GM06990 (cell line): ENCODE results near the gene ZNF318.

Experiments
- DNase-seq: peaks from one replicate; pipeline ENCODE4 v3.0.0-alpha.2; 2011; ENCODE audit not compliant: insufficient read length; ENCODE audit errors: extremely low read depth
- H3K27me3 ChIP-seq: replicated peaks from 2 replicates; pipeline ENCODE4 v1.6.0; 2011; ENCODE audit warnings: low read length; ENCODE audit not compliant: control insufficient read depth, insufficient read depth
- H3K36me3 ChIP-seq: 2 replicates; pipeline ENCODE4 v1.5.1; 2011; ENCODE audit warnings: low read length; ENCODE audit not compliant: control insufficient read depth, insufficient read depth
- H3K4me3 ChIP-seq: replicated peaks from 2 replicates; pipeline ENCODE4 v1.5.1; 2011; ENCODE audit warnings: low read depth, mild to moderate bottlenecking, control low read depth, low read length
- TF ChIP-seq, protein P1 (sequence below): IDR thresholded peaks from 2 replicates; pipeline ENCODE4 v1.5.1; 2011; ENCODE audit warnings: low read length, control low read depth, mild to moderate bottlenecking, inconsistent platforms; ENCODE audit not compliant: insufficient read depth, poor library complexity, severe bottlenecking

Gene ZNF318

DNA sequence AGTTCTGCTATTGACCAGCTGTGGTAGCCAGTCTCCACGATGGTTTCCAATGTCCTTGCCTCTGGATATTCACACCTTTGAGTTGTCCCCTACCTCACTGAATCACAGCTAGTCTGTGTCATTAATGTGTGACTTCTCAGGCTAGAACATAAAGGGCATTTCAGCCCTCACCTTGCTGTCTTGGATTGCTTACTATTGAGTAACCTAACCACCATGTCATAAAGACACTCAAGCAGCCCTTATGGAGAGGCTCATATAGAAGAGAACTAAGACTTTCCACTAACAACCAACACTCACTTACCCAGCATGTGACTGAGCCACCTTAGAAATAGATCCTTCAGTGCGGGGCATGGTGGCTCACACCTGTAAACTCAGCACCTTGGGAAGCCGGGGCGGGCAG lies 38.8 kb upstream of the ZNF318 start:
- H3K36me3 ChIP-seq: no peaks in the 10 kb centered on the region
- TF ChIP-seq, protein P1, sequence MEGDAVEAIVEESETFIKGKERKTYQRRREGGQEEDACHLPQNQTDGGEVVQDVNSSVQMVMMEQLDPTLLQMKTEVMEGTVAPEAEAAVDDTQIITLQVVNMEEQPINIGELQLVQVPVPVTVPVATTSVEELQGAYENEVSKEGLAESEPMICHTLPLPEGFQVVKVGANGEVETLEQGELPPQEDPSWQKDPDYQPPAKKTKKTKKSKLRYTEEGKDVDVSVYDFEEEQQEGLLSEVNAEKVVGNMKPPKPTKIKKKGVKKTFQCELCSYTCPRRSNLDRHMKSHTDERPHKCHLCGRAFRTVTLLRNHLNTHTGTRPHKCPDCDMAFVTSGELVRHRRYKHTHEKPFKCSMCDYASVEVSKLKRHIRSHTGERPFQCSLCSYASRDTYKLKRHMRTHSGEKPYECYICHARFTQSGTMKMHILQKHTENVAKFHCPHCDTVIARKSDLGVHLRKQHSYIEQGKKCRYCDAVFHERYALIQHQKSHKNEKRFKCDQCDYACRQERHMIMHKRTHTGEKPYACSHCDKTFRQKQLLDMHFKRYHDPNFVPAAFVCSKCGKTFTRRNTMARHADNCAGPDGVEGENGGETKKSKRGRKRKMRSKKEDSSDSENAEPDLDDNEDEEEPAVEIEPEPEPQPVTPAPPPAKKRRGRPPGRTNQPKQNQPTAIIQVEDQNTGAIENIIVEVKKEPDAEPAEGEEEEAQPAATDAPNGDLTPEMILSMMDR: no peak
- no peak for DNase-seq

DNA sequence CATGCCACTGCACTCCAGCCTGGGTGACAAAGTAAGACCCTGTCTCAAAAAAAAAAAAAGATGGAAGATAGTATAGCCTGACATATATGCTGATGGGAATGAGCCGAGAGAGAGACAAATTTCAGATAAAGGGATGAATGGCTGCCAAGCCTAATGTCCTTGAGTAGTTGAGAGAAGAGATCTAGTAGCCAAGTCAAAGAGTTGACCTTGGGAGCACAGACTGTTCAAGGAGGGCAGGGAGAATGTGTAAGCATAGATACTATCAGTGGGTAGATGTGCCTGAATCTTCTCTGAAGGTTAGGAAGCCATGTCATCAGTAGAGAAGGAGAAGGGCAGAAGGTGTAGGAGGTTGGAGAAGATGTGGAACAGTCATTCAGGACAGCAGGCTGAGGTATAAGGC lies 37.8 kb upstream of the ZNF318 start:
- Histone ChIP-seq H3K27me3 (no peaks in the 10 kb centered on the region), H3K4me3 (no peak overlapping the region), H3K36me3 (no peaks in the 10 kb centered on the region)
- TF ChIP-seq, protein P1: no peak
- DNase-seq: no peak

More for the DNA sequence above, 38.8 kb upstream of the ZNF318 start:
- no peak overlapping the region for H3K4me3 ChIP-seq
- H3K27me3 ChIP-seq: no peaks in the 10 kb centered on the region

DNA sequence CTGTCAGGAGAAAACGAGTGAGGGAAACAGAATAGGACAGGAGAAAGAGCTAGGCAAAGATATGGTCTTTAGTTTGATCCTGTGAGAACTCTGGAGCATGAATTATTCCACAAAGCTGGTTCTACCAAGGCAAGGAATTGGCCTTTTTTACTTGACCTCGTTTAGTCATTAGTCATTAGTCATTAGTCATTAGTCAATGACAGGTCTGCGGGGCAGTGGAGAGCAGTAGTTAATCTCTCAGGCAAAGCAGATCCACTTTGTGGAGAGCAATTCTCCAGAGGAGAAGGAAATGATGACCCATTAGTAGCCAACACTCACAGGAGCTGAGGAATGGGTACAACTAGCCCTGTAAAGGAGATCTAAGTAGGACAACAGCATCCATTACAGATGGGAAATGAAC lies 35.9 kb upstream of the ZNF318 start:
- DNase-seq: no peak
- Histone ChIP-seq H3K27me3 (no peaks in the 10 kb centered on the region), H3K36me3 (no peaks in the 10 kb centered on the region), H3K4me3 (no peak overlapping the region)
- TF ChIP-seq, protein P1: no peak

DNA sequence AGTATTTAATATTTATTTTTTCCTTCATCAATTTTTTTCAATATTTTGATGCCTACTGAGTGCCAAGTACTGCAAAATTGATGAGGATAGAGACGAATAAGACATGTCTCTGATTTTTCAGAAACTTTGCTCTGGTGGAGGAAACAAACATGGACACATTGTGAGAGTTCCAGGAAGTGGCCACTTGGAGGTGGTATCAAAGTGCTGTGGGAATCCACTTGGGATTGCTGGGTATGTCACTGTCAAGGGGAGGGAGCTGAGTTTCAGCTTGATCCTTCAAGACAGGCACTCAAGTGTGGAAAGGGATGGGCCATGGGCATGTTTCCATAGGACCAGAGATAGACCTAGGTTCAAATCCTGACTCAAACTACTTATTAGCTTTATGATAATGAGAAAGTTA lies 33.4 kb upstream of the ZNF318 start:
- no peaks in the 10 kb centered on the region for H3K27me3 ChIP-seq
- TF ChIP-seq, protein P1: no peak
- DNase-seq: no peak

DNA sequence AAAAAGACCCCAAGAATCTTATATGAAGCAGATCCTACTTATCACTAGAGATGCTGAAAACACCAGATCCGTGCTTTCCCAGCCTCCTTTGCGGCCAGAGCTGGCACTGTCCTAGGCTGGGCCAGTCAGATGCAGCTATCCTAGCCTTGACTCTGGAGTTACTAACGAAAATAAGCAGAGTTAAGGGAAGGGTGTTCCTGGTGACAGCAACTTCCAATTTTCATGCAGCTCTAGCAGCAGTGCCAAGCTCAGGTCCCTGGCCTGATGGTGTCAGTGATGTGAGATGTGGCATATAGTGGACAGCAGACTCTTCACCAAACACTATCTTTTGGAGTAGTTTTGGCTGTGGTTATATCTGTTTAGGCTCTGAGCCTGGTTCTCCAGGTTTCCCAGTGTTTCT lies 32.3 kb upstream of the ZNF318 start:
- Histone ChIP-seq H3K27me3 (no peaks in the 10 kb centered on the region), H3K4me3 (no peak overlapping the region), H3K36me3 (no peaks in the 10 kb centered on the region)
- DNase-seq: no peak
- TF ChIP-seq, protein P1: no peak

More for the DNA sequence above, 33.4 kb upstream of the ZNF318 start:
- H3K4me3 ChIP-seq: no peak overlapping the region
- no peaks in the 10 kb centered on the region for H3K36me3 ChIP-seq

DNA sequence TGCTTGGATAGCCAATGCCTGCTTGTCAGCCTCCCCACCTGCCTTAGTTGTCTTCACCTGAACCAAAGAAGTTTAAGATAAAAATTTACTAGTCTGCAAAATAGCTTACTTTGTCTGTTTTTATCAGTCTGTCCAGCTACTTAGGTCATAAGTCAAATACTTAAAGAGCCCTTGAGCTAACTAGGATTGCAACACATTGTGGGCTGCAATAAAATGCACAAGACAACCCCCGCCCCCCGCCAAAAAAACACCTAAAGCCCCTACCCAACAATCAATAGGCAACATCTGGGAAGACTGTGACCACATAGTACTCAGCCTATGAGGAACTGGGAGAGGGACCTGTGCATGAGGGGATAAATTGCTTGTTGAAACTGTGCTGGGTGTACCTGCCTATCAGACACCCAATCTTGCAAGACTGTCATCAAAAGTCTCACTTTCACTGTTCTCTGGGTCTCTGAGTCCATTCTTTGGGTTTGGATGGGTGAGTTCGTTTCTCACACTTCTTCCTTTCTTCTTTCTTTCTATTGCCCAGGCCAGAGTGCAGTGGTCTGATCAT lies 30.6 kb upstream of the ZNF318 start:
- DNase-seq: no peak
- Histone ChIP-seq H3K4me3 (no peak overlapping the region), H3K27me3 (no peaks in the 10 kb centered on the region), H3K36me3 (no peaks in the 10 kb centered on the region)
- TF ChIP-seq, protein P1: no peak
